Measurements from ENCODE around the gene PDE6B. TPM values are rescaled to one million over a fixed set of nuclear protein-coding genes. Genes with fewer than 3 reads are reported as not detected.

The PDE6B gene
- total RNA-seq, 2 experiments from 2014 or later: not detected

DNA sequence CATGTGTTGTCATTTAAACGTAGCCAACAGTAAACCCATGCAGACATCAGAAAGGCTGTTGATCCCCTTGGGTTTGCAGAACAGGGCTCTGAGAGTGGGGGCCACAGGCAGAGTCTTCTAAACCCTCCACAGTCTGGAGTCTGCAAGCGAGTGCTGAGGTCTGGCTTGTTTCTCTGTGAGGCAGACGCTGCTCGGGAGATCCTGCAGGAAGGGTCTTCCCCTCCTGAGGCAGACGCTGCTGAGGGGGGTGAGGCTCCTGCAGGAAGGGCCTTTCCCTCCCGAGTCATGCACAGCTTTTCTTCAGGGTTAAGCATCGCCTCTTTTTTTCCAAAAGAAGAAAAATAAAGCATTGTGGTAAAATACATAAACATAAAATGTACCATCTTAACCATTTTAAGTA lies 17.1 kb upstream of the PDE6B start:
- Histone ChIP-seq H3K27ac (ENCODE audit: low read depth, low read length, poor library complexity, severe bottlenecking) (no peak overlapping the region), H2AFZ (ENCODE audit: low read length) (no peak overlapping the region), H3K4me2 (ENCODE audit: low read length) (no peak overlapping the region), H4K20me1 (ENCODE audit: insufficient read depth, low read length) (no peaks in the 10 kb centered on the region), H3K36me3 (ENCODE audit: insufficient read depth, low read length) (no peaks in the 10 kb centered on the region), H3K9me3 (ENCODE audit: low read length) (no peaks in the 10 kb centered on the region), H3K79me2 (ENCODE audit: insufficient read depth, low read depth, low read length) (no peaks in the 10 kb centered on the region), H3K4me3 (ENCODE audit: low read depth, low read length, poor library complexity, severe bottlenecking) (no peak overlapping the region), H3K9me2 (ENCODE audit: insufficient read depth, low read length) (no peaks in the 10 kb centered on the region), H3K4me1 (ENCODE audit: insufficient read depth, low read length, poor library complexity, severe bottlenecking) (no peaks in the 10 kb centered on the region)
- BruUV-seq (replicated peaks): no TSS peak
- TF ChIP-seq EZH2phosphoT487 (IDR thresholded peaks at IDR 0.05; ENCODE audit: borderline replicate concordance, low read depth, low read length): no peak
- no peak for TF ChIP-seq CTCF (conservative IDR thresholded peaks at IDR 0.05; ENCODE audit: low read length)
- no peak for DNase-seq (ENCODE audit: low spot score)
- CTCF ChIA-PET (ENCODE audit: unreplicated experiment): no interaction called here
- POLR2A ChIA-PET: no interaction called here
- intact Hi-C loops (cut with micrococcal nuclease; ENCODE audit: unreplicated experiment): no loop called here

DNA sequence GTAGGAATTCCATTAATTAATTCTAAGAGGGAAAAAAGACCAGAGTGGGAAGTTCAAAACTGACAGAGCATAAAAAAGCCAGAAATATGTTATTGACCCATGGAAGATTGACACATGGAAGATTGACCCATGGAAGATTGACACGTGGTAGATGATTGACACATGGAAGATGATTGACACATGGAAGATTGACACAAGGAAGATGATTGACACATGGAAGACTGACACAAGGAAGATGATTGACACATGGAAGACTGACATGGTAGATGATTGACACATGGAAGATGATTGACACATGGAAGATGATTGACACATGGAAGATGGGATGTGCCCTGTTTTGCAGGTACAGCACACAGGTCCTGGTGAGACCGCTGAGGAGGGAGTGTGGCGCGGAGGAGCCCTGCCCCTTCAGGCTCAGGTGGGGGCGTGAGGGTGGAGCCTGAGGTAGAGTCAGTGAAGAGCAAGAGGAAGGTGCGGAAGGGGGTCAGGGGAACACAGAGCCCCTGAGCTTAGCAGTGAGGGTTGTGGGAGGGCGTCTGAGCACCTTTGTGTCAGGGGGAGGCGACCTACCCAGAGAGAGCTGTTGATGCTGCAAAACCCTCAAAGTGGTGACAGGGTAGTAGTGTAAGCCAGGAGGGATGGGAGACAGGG lies 15.8 kb upstream of the PDE6B start:
- ChIA-PET CTCF (ENCODE audit: unreplicated experiment) (no interaction called here), POLR2A (no interaction called here)
- H3K4me1 ChIP-seq (ENCODE audit: insufficient read depth, low read length, poor library complexity, severe bottlenecking): no peaks in the 10 kb centered on the region
- H3K27ac ChIP-seq (ENCODE audit: low read depth, low read length, poor library complexity, severe bottlenecking): no peak overlapping the region
- no peaks in the 10 kb centered on the region for H4K20me1 ChIP-seq (ENCODE audit: insufficient read depth, low read length)
- H2AFZ ChIP-seq (ENCODE audit: low read length): no peak overlapping the region
- H3K9me2 ChIP-seq (ENCODE audit: insufficient read depth, low read length): no peaks in the 10 kb centered on the region
- TF ChIP-seq CTCF (conservative IDR thresholded peaks at IDR 0.05; ENCODE audit: low read length): no peak
- no peak for TF ChIP-seq EZH2phosphoT487 (IDR thresholded peaks at IDR 0.05; ENCODE audit: borderline replicate concordance, low read depth, low read length)
- H3K36me3 ChIP-seq (ENCODE audit: insufficient read depth, low read length): no peaks in the 10 kb centered on the region
- no TSS peak for BruUV-seq (replicated peaks)
- no peak overlapping the region for H3K4me2 ChIP-seq (ENCODE audit: low read length)
- intact Hi-C loops (cut with micrococcal nuclease; ENCODE audit: unreplicated experiment): no loop called here
- no peaks in the 10 kb centered on the region for H3K79me2 ChIP-seq (ENCODE audit: insufficient read depth, low read depth, low read length)
- DNase-seq (ENCODE audit: low spot score): no peak
- H3K4me3 ChIP-seq (ENCODE audit: low read depth, low read length, poor library complexity, severe bottlenecking): no peak overlapping the region
- no peaks in the 10 kb centered on the region for H3K9me3 ChIP-seq (ENCODE audit: low read length)

DNA sequence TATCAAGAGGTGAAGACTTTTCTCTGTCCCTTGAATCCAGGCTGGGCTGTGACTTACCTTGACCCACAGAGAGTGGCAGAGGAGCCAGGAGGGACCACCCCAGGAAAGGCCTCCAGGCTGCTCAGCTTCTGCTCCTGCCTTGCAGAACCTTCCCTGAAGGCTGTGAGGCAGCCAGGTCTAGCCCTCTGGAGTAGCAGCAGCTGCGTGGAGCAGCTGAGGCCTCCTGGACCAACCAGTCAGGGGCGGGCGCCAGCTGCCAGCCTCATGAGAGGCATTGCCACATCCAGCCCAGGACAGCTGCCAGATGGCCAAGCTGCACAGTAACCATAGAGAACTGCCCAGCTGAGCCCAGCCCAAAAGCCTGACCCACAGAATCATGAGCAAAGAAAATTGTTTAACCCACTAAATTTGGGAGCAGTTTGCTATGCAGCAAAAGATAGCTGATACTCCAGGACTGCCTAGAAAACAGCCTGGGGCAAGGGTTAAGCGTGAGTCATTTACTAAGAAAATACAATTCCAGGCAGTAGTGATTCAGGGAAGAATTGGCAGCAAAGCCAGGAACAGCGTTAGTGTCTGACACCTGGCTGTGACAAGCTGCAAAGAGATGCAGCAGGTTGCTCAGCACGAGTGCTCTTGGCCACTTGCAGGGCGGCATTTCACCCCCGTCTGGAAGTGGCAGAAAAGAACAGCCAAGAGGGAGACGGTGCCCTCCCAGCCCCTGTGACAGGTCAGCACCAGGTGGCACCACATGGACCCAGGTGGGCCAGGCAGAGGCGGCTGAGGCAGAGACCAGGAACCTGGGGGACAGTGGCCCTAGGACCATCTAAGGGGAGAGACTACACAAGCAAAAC lies 14.7 kb upstream of the PDE6B start:
- Histone ChIP-seq H3K4me3 (ENCODE audit: low read depth, low read length, poor library complexity, severe bottlenecking) (no peak overlapping the region), H3K4me1 (ENCODE audit: insufficient read depth, low read length, poor library complexity, severe bottlenecking) (no peaks in the 10 kb centered on the region), H3K9me2 (ENCODE audit: insufficient read depth, low read length) (no peaks in the 10 kb centered on the region), H2AFZ (ENCODE audit: low read length) (no peak overlapping the region), H4K20me1 (ENCODE audit: insufficient read depth, low read length) (no peaks in the 10 kb centered on the region), H3K27ac (ENCODE audit: low read depth, low read length, poor library complexity, severe bottlenecking) (no peak overlapping the region), H3K36me3 (ENCODE audit: insufficient read depth, low read length) (no peaks in the 10 kb centered on the region), H3K79me2 (ENCODE audit: insufficient read depth, low read depth, low read length) (no peaks in the 10 kb centered on the region), H3K9me3 (ENCODE audit: low read length) (no peaks in the 10 kb centered on the region), H3K4me2 (ENCODE audit: low read length) (no peak overlapping the region)
- TF ChIP-seq CTCF (conservative IDR thresholded peaks at IDR 0.05; ENCODE audit: low read length) (no peak), EZH2phosphoT487 (IDR thresholded peaks at IDR 0.05; ENCODE audit: borderline replicate concordance, low read depth, low read length) (no peak)
- DNase-seq (ENCODE audit: low spot score): no peak
- BruUV-seq (replicated peaks): no TSS peak
- ChIA-PET POLR2A (no interaction called here), CTCF (ENCODE audit: unreplicated experiment) (no interaction called here)
- intact Hi-C loops (cut with micrococcal nuclease; ENCODE audit: unreplicated experiment): no loop called here
